HepG2 (cell line): ENCODE data around the gene PPP2R5C. TPM values are rescaled to one million over a fixed set of nuclear protein-coding genes. Genes with fewer than 3 reads are reported as not detected.

Experiments
- ARID4A ChIP-seq: sonication (generic); formaldehyde crosslinking; IDR thresholded peaks from 2 replicates; pipeline ENCODE4 v1.5.0; 2020; ENCODE audit warnings: mild to moderate bottlenecking, missing genetic modification reagents, borderline replicate concordance
- KLF12 ChIP-seq: sonication (generic); formaldehyde crosslinking; IDR thresholded peaks from 2 replicates; pipeline ENCODE4 v1.4.0; 2020; ENCODE audit warnings: missing genetic modification reagents, borderline replicate concordance
- MLX ChIP-seq: IDR thresholded peaks from 2 replicates; pipeline ENCODE4 v1.6.1; 2016
- POLR2AphosphoS5 ChIP-seq: IDR thresholded peaks from 2 replicates; pipeline ENCODE4 v1.6.1; 2012; ENCODE audit warnings: low read depth, low read length
- TRAFD1 ChIP-seq: sonication (generic); formaldehyde crosslinking; IDR thresholded peaks from 2 replicates; pipeline ENCODE4 v1.5.1; 2020; ENCODE audit warnings: missing genetic modification reagents, mild to moderate bottlenecking, borderline replicate concordance
- XBP1 ChIP-seq: sonication (generic); formaldehyde crosslinking; IDR thresholded peaks from 2 replicates; pipeline ENCODE4 v1.5.0; 2020; ENCODE audit warnings: missing genetic modification reagents
- ZFP62 ChIP-seq: sonication (generic); formaldehyde crosslinking; IDR thresholded peaks from 2 replicates; pipeline ENCODE4 v1.4.0; 2020; ENCODE audit warnings: missing genetic modification reagents
- ZNF136 ChIP-seq: sonication (generic); formaldehyde crosslinking; IDR thresholded peaks from 2 replicates; pipeline ENCODE4 v1.8.1; 2022; ENCODE audit warnings: low read depth, mild to moderate bottlenecking, moderate library complexity, missing genetic modification reagents
- ZNF234 ChIP-seq: sonication (generic); formaldehyde crosslinking; conservative IDR thresholded peaks from 2 replicates; pipeline ENCODE4 v1.5.1; 2020; ENCODE audit warnings: mild to moderate bottlenecking, missing genetic modification reagents
- ZNF296 ChIP-seq: sonication (generic); formaldehyde crosslinking; conservative IDR thresholded peaks from 2 replicates; pipeline ENCODE4 v1.5.0; 2020; ENCODE audit warnings: mild to moderate bottlenecking, missing genetic modification reagents
- ZNF33B ChIP-seq: sonication (generic); formaldehyde crosslinking; IDR thresholded peaks from 2 replicates; pipeline ENCODE4 v1.5.1; 2020; ENCODE audit warnings: mild to moderate bottlenecking, missing genetic modification reagents
- ZNF598 ChIP-seq: sonication (generic); formaldehyde crosslinking; IDR thresholded peaks from 2 replicates; pipeline ENCODE4 v1.5.1; 2020; ENCODE audit warnings: mild to moderate bottlenecking, missing genetic modification reagents, borderline replicate concordance
- ZNF639 ChIP-seq: conservative IDR thresholded peaks from 2 replicates; pipeline ENCODE4 v1.6.1; 2018; ENCODE audit warnings: missing genetic modification reagents
- ZSCAN25 ChIP-seq: sonication (generic); formaldehyde crosslinking; IDR thresholded peaks from 2 replicates; pipeline ENCODE4 v1.8.0; 2022; ENCODE audit warnings: mild to moderate bottlenecking, missing genetic modification reagents
- polyA plus RNA-seq, 8 experiments: library from polyadenylated mRNA; depleted of rRNA in 3 of 8; stranded (reverse) in 7 of 8; unstranded in 1 of 8; fragments of >200 nt; fragmentation: Illumina TruSeq in 4 of 8; extraction: Trizol in 4 of 8; gene quantifications; 2 replicates each; pipeline versions ENCODE4 v1.2.1 to v1.2.3, GENCODE V29; 2011 to 2016; ENCODE audit warnings: low read depth in 4 of 8, missing spikeins in 1 of 8, mixed read lengths in 1 of 8; ENCODE audit not compliant: insufficient read depth in 1 of 8
- total RNA-seq, 5 experiments: library from RNA; depleted of rRNA; stranded (reverse); fragments of >200 nt; fragmentation: Illumina TruSeq; extraction: Trizol; gene quantifications; 2 replicates each; pipeline ENCODE4 v1.2.3, GENCODE V29; 2016; ENCODE audit warnings: low read depth in 1 of 5

PPP2R5C gene
- total and polyA plus RNA-seq, 2 of the 13 experiments (the other 11 are each of a cell fraction or from before 2014, with no cell fraction given): 74.3 to 78.5 TPM

GRCh38 chr14:101947577-101947903 lies 186.0 kb downstream of the PPP2R5C start (continued):
- TF ChIP-seq ZNF639 (CRISPR knock-in tag) (no peak), KLF12 (no peak), ZNF234 (CRISPR knock-in tag) (0 out of 2 replicates have a peak, but pooled peaks have one; percentile 9), POLR2AphosphoS5 (no peak), ZFP62 (CRISPR knock-in tag) (0 out of 2 replicates have a peak, but pooled peaks have one; percentile 74), TRAFD1 (CRISPR knock-in tag) (peak; percentile 70; the same call in 1 of the 2 replicates), ZNF33B (peak; percentile 78; the same call in 1 of the 2 replicates), ZNF598 (CRISPR knock-in tag) (peak; percentile 78; the same call in 1 of the 2 replicates), ARID4A (CRISPR knock-in tag) (no peak), XBP1 (peak; percentile 60; the same call in 1 of the 2 replicates), ZNF136 (0 out of 2 replicates have a peak, but pooled peaks have one; percentile 68), MLX (CRISPR knock-in tag) (no peak), ZNF296 (CRISPR knock-in tag) (0 out of 2 replicates have a peak, but pooled peaks have one; percentile 65), ZSCAN25 (CRISPR knock-in tag) (0 out of 2 replicates have a peak, but pooled peaks have one; percentile 45)
